GM13976 (cell line): ENCODE data around the gene RNF215.
"Not testable (repeated sequence)": the region's sequence is repeated elsewhere in the genome, so short reads cannot be mapped to it uniquely, and the experiment has no call there.

Experiments
- DNase-seq: peaks from one replicate; pipeline ENCODE4 v3.0.0; 2012; ENCODE audit warnings: low spot score
- in situ Hi-C: fragments of 300-500 bp; cut with MboI; formaldehyde crosslinking; loops from one replicate; pipeline ENCODE4 v1.12.0; 2022; ENCODE audit warnings: low sequenced_read_pairs, mixed read lengths, inconsistent platforms; ENCODE audit not compliant: unreplicated experiment
- TF ChIP-seq, protein P1 (sequence below): IDR thresholded peaks from 2 replicates; pipeline ENCODE4 v1.5.1; 2012; ENCODE audit warnings: borderline replicate concordance, mild to moderate bottlenecking; ENCODE audit not compliant: insufficient read depth; ENCODE audit errors: extremely low read depth, missing control alignments, control extremely low read depth

The RNF215 gene

DNA sequence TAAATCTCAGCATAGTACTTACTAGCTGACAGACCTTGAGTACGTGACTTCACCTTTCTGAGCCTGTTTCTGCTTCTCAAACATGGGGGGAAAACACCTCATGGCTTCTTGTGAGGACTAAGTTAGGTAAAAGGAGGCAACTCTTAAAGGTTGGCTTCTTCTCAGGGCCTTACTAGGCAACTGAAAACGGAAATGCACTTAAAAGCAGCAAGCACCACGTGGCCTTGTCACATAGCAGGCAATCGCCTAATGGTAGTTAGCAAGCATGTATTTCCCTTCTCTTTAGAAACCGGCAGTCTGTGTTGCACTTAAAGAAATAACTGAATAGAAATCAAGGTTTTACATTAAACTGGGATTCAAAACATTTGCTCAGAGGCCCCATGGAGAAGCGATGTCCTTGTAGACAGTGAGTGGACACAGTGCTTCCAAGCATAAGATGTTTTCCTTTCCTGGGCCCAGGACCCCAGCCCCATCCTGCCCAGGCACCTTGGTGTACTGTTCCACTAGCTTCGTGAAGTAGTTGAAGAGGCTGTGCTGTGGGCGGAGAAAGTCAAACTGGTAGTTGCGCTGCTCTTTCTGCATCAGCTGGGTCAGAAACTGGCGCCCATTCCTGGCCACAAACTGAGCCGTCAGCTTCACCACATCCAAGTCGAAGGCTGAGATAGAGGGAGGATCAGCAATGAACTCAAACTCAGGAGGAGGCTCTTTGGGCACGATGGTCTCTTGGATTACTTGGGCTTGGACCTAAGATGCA lies 42.6 kb downstream of the RNF215 start:
- TF ChIP-seq, protein P1, sequence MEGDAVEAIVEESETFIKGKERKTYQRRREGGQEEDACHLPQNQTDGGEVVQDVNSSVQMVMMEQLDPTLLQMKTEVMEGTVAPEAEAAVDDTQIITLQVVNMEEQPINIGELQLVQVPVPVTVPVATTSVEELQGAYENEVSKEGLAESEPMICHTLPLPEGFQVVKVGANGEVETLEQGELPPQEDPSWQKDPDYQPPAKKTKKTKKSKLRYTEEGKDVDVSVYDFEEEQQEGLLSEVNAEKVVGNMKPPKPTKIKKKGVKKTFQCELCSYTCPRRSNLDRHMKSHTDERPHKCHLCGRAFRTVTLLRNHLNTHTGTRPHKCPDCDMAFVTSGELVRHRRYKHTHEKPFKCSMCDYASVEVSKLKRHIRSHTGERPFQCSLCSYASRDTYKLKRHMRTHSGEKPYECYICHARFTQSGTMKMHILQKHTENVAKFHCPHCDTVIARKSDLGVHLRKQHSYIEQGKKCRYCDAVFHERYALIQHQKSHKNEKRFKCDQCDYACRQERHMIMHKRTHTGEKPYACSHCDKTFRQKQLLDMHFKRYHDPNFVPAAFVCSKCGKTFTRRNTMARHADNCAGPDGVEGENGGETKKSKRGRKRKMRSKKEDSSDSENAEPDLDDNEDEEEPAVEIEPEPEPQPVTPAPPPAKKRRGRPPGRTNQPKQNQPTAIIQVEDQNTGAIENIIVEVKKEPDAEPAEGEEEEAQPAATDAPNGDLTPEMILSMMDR: no peak
- no peak for DNase-seq
- in situ Hi-C loops: no loop called here

DNA sequence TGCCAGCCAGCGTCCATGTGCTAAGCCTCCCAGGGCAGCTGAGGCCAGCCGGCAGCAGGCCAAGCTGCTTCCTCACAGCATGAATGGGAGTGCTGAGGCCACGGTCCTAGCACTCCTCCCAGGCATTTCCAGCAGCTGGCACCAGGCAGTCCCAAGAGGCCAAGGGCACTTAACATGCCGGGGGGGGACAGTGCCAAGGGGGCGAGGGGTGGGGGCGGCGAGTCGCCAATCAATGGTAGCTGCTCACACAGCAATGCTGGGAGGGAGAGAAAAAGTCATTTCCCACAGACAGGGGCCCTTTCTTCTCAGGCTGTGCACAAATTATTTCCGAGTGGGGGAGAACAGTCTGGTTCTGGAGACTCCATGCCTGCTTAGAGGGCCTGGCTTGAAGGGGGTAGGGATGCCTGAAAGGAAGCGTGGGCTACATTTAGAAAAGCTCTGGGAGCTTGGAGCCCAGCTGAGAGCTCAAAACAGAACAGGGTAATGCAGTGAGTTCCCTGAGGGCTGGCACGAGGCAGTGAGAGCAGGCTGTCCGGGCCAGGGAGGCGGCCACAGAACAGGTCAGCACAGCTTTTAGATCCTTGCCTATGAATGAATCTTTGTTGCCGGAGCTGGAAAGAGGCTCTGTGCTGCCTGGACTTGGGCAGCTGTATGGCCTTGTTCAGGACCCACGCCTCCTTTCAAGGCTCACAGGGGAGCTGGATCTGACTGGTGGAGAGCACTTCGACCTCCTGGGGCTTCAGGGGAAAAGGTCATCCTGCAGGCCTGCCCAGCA lies 46.1 kb downstream of the RNF215 start:
- DNase-seq: no peak
- in situ Hi-C loops: no loop called here
- TF ChIP-seq, protein P1: no peak

DNA sequence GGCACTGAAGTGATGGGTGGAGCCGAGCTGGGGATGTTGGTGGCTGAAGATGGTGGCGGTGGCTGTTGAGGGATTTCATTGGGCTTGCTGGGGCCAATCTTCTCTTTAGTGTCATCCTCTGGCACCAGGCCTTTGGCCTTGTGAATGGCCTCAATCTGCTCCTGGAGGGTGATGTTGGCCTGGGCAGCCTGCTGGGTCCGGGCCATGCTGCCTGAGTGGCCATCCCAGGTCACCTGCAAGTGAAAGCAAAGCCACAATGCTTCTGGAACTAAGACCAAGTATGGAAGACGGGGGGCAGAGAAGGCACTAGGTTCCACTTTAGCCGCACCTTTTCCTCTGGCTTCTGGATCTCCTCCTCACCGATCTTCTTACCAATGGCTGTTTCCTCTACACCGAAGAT lies 48.4 kb downstream of the RNF215 start:
- in situ Hi-C loops: no loop called here
- TF ChIP-seq, protein P1: no peak
- no peak for DNase-seq

DNA sequence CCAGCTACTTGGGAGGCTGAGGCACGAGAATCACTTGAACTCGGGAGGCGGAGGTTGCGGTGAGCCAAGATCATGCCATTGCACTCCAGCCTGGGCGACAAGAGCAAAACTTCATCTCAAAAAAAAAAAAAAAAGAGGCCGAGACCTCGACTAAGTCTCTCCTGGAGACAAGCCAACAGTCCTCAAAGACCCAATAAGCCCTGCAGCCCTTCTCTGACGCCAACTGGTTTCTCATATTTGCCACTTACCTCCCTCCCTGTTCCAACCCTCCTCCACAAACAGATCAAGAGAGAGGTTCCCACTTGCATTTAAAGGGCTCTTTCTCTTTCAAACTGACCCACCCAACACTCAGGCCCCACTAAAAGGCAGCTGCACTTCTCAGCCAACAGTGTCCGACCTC lies 48.9 kb downstream of the RNF215 start:
- DNase-seq, in situ Hi-C loops: not testable (repeated sequence)

DNA sequence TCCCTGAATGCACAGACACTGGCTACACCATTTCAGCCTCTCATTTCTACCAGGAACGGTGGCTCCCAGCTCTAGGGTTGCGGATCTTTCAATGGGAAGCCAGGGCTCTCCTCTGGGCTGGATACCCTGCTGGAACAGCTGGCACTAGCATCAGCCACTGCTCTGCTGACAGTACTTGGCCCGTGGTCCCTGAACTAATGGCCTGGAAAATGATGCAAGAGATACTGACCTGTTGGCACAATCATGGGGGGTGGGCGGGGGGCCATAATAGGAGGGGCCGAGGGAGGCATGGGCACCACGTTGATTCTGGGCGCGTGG lies 49.8 kb downstream of the RNF215 start:
- in situ Hi-C loops: no loop called here
- DNase-seq: no peak
- TF ChIP-seq, protein P1: no peak

DNA sequence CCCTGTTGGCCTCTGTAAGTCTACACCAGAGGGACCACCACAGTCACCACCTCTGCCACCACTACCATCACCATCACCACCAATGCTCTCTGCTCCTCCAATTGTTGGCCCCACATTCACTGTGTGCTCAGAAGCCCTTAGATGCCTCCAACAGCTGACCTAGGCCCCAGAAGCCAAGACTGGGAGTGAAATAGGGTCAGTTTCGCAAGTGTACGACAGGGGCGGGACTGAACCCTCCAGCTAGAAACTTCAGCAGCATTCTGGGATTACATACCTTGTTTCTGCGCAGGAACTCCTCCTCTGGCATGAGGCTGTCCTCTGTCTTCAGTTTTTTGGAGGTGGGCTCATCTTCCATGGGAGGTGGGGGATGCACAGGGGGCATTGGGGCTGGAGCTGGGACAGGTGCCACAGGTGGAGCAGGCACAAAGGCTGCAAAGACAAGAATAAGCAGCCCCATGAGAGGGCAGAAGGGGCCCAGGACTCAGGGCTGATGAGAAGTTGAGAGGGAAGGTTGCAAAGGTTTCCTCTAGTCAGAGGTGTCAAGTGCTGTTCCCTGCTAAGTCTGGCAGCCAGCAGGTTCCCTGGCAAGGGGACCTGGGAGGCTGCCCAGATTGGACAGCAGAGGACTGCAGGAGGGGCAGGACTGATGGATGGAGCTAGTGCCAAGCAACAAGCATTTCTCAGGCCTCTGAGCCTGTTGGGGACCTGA lies 50.3 kb downstream of the RNF215 start:
- in situ Hi-C loops: no loop called here
- TF ChIP-seq, protein P1: no peak
- DNase-seq: no peak

DNA sequence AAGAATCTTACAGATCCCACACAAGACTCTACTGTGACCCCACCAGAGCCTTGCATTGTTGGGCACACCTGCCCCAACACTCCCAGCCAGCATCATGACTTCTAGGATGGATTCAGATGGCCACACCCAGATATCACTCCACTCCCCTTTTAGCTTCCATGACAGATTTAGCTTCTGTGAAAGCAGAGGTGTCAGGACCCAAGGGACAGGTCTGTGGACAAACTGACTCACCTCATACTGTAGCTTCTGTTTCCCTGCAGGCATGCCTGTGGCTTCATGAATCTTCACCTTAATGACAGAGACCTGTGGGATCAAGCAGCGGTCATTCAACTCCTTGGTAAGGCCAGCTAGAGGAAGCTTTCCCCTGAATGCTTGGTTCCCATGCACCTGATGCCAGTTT lies 52.0 kb downstream of the RNF215 start:
- TF ChIP-seq, protein P1: no peak

More for the DNA sequence above, 52.0 kb downstream of the RNF215 start:
- in situ Hi-C loops: no loop called here
- DNase-seq: no peak
